ENCODE results near the gene CDHR4.
A peak's percentile ranks its signal among the peaks of the same experiment; 100 is the strongest.
"Not testable (repeated sequence)": the region's sequence is repeated elsewhere in the genome, so short reads cannot be mapped to it uniquely, and the experiment has no call there.

The CDHR4 gene

DNA sequence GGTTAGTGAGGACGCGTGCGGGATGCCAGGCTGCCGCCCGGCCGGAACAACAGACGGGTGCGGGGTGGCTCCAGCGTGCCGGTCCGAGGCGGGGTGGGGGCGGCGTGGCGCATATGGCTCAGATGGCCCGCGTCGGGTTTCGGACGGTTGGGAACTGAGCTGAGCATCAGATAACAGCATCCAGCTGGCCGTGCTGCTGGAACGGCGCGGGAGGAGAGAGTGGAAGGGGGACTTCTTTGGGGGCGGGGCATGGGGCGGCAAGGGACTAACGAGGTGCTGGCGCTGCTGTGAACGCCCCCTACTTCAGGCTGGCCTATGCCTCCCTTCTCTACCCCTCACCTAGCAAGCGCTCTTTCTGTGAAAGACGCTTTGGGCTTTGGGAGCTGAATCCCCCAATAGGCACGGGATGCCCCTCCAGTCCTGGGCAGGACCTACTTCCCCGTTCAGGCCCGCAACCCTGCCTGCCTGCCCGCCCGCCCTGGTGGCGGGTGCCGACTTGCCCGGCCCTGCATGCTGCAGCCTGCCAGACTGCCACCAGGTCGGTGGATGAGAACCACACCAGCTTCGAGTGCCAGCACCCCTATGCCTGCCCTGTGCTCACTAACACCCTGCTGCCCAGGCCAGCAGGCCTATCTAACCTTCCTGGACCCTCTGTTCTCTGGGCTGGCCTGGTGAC, 3.9 kb upstream of the CDHR4 start:
- peak; percentile 30 for DNase-seq

DNA sequence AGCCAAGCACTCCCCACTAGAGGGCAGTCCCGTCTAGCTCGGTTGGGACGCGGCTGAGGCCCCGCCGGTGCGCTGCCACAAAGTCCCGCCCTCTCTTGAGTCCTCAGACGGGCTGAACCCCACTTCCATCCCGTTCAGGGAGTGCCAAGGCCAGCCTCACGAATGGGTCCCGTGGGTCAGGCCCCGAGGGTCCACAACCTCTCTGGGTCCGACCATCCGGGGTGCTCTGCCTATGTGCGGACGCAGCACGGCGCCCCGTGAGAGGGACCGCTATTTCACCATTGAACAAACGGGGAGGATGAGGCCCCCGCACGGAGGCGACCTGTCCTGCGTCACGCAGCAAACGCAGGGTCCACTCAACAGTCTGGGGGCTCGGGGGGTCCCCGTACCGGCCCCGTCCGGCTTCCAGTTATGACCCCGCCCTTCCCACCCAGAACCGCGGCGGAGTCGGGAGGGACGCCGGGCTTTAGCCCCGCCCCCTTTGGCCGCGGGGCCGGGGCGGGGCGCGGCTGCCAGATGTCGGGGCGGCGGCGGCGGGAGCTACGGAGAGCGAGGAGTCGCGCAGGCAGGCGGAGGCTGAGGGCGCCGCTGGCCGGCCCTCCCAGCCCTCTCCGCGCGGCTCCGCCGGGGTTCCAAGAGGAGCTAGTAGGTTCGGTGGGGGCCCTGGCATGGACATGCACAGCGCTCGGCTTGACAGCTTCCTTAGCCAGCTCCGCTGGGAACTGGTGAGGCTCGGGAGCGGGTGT, 3.2 kb upstream of the CDHR4 start, which contains the start of gene INKA1:
TSS of gene INKA1 (plus strand) at position 543 of the 746 bp plus-strand sequence. CDS start at position 675, 132 bp downstream.
- DNase-seq = peak; percentile 86

DNA sequence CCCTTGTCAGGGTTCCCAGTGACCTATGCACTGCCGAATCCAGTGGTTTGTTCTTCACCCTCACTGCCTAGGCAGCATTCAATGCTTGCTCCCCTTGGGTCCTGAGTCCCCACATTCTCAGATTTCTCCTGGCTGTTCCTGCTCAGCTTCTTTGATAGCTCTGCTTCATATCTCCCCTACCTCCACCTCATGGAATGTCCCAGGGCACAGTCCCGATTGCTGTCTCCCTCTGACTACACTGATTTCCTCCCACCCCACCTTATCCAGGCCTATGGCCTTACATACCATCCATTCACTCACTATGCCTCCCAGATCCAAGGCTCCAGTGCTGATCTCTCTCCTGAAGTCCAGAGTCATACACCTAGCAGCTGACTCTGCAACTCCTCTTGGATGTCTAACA, 1.5 kb upstream of the CDHR4 start:
- no peak for DNase-seq

- no peak for DNase-seq
These were observed 568 bp downstream of the CDHR4 start for GRCh38 chr3:49799105-49799504.

GRCh38 chr3:49794926-49795905, 4.5 kb downstream of the CDHR4 start:
- no peak for DNase-seq

- no peak for DNase-seq
These were observed 5.2 kb downstream of the CDHR4 start for GRCh38 chr3:49794431-49794830.

- no peak for DNase-seq
These were observed 6.1 kb downstream of the CDHR4 start for GRCh38 chr3:49793486-49794085.

DNA sequence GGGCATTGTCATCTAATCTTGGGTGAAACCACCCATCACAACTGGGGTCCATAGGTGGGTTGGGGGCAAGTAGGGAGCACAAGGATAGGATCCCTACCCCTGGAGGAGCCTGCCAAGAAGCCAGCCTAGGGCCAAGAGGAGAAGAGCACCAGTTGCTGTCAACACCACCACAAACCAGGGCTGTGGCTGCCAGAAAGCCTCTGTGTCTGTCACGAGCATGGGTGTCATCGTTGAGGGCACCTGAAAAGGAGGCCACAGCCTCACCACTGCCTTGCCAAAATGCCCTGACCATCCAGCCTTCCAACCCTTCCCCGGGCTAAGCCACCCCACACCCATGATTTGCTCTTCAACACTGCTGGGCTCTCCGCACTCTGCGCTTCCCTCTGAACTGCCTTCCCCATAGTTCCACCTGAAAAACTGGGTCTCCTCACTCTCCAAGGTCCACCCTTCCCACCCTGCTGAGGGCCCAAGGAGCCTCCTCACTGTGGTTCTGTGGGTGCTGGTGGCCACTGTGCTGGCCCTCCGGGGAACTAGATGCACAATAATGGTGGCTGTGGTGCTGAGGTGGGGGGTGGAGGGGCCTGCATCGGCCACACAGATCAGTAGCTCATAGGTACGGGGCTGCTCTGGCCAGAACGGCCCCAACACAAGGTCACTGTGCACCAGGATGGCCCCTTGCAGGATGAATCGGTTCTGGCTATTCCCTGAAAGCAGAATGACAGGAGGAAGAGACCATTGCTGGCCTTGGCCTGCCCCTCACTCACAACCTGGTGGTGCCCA, 7.1 kb downstream of the CDHR4 start:
- DNase-seq = no peak

- no peak for DNase-seq
These were observed 8.1 kb downstream of the CDHR4 start for GRCh38 chr3:49791571-49791970.

DNA sequence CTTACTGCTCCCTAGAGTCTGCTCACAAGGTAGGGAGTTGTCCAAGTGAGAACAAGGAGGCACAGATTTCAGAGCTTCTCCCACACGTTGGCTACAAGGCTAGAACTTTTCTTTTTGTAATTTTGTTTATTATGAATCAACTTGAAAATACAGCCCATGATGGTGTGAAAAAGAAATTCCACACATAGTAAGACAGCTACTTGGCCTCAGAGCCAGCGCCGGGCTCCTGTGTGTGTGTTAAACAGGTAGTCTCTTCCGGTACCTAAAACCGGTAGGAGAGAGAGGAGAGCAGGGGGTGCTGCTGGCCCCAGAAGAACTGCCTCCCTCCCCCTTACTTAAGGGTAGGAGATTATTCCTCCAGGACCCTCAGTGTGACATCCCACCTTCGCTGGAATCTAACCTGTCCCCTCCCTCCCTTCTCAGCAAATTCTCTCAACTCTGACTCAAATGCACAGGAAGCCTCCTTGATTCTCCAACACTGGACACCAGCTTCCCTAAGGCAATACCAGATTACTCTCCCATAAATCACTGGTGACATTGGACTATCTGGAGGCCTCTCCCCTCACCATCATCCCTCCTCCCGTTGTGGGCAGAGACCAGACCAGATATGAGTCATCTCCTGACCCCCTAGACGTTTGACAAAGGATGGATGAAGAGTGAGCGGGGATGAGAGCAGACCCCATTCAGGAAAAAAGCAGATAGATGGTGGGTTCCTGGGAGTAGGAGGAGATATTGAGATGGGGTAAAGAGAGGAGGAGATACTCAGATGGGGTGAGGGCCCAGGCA, 8.9 kb downstream of the CDHR4 start:
- DNase-seq = no peak

GRCh38 chr3:49788056-49788455, 11.6 kb downstream of the CDHR4 start:
- no peak for DNase-seq

GRCh38 chr3:49787536-49787935, 12.1 kb downstream of the CDHR4 start:
- no peak for DNase-seq

- no peak for DNase-seq
These were observed 12.6 kb downstream of the CDHR4 start for GRCh38 chr3:49787182-49787464.

DNA sequence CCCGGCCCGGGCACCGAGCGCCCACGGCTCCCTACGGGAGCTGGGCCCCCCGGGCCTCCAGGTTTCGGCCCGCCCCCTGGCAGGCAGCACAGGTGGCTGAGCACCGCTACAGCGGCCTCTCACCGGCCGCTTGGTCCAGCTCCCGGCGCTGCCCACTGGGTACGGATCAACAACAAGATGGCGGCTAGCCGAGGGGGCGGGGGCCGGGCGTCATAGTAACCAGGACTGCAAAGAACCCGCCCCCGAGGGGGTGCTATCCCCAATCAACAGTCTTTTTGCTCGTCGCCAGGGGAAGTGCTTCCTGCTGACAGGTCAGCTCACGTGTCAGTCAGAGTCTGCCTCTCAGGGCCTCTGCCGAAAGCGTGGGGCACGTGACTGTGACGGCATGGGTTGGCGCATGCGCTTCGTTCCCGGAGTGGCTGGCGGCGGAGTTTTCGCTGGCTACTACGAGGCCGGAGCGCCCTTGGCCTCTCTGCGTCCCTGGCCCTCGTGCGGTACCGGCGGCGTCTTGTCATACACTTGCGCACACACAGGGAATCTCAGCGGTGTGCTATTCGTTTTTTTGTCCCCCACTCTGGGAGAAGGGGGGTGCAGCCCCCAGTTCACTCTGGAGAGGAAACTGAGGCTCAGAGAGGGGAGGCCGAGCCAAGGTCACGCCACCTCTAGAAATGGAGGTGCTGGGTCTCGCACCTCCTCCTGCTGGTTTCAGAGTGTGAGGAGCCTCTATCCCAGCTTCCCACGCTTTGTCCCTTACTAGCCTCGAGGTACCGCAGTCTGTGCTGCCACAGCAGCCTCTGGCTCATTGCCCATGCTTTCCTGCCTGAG, 13.1 kb downstream of the CDHR4 start, which contains the start of gene IP6K1:
TSS of gene IP6K1 (minus strand) at position 186 of the 825 bp plus-strand sequence. CDS start 38,502 bp downstream, outside the sequence.
- DNase-seq = peak; percentile 100

- DNase-seq = peak; percentile 31
These were observed 13.9 kb downstream of the CDHR4 start for GRCh38 chr3:49785565-49786356.

DNA sequence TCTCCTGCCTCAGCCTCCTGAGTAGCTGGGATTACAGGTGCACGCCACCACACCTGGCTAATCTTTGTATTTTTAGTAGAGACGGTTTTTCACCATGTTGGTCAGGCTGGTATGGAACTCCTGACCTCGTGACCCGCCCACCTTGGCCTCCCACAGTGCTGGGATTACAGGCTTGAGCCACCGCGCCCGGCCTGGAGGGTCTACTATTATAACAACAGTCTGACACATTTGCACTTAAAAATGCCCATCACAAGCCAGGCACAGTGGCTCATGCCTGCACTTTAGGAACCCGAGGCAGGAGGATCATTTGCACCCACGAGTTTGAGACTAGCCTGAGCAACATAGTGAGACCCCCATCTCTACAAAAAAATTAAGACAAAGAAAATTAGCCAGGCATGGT, 17.4 kb downstream of the CDHR4 start:
- not testable (repeated sequence) for DNase-seq

- no peak for DNase-seq
These were observed 18.1 kb downstream of the CDHR4 start for GRCh38 chr3:49781415-49782199.

- not testable (repeated sequence) for DNase-seq
These were observed 18.7 kb downstream of the CDHR4 start for GRCh38 chr3:49780975-49781365.

Data from inflammatory macrophage treated with lipopolysaccharide for 4 hours (primary cell).